ENCODE results near the gene HMCES.
"Not testable (repeated sequence)": the region's sequence is repeated elsewhere in the genome, so short reads cannot be mapped to it uniquely, and the experiment has no call there.

The HMCES gene

DNA sequence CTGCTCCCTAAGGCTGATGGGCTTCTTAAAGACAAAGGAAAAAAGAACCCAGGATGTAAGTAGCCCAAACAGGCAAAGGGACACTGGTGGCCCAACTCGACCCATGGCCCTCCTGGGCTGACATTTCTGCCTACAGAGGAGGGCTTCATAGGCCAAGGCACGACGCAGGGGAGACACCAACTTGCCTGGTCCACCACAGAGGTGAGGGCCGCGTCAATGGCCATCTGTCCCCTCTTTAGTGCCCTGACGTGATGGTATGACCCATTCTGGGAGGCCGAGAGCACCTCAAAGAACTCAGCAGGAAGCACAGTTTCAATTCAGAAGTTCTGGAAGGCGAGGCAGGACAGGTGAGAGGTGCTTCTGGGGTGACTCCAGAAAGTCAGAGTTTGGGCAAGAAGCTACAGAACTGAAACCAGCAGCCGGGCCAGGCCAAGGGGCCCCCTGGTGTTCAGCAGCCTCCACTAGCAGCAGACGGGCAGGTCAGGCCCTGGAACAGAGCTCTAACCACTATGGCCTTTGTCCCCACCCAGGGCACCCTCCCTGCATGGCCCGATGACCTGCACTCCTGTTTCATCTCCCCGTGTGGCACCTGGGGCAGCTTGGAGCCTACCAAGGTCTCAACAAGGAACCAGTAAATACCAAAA is 45.1 kb downstream of the HMCES start:
- no peak for DNase-seq

DNA sequence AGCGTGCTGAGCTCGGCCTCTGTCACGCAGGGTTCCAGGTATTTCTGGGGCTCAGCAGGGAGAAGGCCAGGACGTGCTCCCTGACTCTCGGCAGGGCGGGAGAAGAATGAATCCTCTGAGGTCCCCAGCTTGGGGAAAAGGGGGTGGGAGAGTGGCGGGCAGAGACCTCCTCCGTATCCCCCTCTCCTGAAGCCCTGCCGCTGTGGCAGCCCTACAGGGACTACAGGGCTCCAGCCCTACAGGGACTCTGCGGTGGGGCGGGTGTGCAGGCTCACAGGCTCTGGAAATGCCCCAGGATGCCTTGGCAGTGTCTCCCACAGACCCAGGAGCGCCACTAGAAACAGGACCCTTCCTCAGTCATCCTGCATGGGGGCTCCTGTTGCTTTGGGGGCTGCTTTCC is 46.2 kb downstream of the HMCES start:
- no peak for DNase-seq

DNA sequence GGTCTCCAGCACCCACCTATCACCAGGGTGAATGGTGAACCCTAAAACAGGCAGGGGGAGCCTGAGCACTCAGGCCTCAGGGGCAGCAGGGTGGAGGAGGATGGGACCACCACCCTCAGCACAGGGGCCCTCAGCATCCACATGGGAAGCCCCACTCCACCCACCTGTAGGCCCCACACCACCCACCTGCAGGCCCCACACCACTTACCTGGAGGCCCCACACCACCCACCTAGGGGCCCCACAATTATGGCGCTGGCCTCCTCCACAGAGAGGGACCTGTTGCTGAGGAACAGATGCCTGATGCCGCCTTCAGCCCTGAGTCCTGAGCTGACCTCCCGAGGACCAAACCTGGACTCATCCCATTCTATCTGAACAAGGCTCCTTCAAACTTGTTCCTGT is 46.7 kb downstream of the HMCES start:
- no peak for DNase-seq

DNA sequence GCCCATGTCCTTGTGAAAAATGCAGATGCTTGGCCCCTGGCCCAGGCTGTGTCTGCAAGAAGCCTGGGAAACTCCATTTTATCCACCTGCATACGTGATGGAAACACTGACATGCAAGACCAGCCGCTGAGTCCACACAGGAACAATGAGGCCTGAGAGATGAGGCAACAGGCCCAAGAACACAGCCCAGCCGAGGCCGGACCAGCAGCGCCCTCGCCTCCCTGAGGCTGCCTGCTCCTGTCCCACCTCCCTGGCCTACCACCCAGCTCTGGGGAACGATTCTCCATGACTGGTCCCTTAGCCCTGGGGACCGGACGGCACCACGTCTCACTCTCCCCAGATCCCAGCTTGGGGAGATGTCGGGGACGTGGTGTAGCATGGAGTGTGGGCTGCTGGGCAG is 47.5 kb downstream of the HMCES start:
- DNase-seq: no peak

DNA sequence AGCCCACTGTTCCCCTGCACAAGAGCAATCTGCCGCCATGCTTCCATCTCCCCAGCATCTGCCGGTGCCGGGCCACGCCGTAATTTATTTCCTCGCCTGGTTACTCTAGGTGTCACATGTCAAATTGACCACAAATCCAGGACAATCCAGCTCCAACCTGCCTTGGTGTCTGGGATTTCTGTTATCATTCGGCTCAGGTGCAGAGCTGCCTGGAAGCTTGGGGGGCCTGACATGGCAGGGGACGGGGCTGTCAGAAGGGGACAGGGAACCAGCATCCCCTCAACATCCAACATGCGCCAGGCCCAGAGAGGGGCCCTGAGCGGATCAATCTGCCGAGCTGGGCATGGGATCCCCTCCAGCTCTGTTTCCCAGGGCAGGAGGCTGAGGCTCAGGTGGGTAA is 47.9 kb downstream of the HMCES start:
- DNase-seq: no peak

DNA sequence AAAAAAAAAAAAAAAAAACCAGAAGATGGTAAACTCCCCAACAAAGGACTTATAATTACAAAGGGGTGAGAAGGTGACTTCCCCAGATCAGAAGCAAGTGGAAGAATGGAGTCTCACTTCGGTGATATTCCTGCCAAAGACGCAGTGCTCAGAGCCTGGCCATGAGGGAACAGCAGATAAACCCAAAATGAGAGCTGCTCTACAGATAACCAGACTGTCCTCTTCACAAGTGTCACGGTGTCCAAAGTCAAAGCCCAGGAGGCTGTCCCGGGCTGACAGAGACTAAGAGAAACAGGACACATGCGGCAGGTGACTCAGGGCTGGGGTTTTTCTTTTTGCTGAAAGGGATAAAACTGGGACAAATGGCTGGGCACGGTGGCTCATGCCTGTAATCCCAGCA is 48.8 kb downstream of the HMCES start:
- DNase-seq: no peak

DNA sequence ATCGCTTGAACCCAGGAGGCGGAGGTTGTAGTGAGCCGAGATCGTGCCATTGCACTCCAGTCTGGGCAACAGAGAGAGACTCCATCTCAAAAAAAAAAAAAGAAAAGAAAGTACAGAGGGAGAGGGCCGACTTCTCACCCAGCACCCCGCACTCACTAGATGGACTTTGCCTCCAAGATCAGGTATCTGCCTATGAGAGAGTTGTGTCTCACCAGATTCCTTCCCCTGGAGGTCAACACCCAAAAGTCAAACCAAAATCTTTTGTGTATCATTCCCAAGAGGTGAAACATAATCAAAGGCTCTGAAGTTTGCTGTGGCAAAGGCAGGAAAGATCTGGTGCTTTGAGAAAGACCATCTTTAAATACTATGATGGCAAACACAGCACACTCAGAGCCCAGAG is 51.2 kb downstream of the HMCES start:
- no peak for DNase-seq

DNA sequence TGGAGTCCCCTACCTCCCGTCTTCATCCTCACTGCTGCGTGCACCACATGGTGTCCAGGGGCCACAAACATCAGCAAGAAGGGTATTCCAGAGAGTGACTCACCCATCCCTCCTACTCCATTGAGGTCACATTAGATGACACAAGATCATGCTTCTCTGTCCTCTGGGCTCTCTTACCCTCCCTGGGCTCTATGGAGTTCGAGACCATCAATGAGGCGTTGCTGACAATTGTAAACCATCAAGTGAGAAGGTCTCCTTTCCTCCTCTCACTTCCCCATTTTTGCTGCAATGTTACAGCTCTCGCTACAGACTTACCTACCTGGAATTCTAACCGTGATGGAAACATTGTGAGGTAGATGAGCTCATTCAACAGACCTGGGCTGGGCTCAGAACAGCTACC is 51.7 kb downstream of the HMCES start:
- no peak for DNase-seq

DNA sequence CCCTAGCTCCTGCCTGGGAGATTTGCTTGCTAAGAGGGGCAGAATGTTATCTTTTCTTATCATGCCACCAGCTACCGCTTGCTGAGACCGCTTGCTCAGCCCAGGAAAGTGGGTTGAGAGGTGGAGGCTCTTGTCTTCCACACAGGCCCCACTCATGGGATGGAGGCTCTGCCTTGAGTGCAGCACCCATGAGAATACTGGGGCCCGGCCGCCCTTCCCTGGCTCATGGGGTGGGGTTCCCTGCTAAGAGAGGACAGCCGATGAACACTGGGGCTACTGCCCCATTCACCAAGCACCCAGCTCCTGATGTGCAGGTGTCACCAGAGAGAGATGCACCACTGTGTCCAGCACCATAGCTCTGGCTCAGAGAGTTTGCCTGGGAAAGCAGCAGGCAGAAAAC is 55.2 kb downstream of the HMCES start:
- DNase-seq: no peak

DNA sequence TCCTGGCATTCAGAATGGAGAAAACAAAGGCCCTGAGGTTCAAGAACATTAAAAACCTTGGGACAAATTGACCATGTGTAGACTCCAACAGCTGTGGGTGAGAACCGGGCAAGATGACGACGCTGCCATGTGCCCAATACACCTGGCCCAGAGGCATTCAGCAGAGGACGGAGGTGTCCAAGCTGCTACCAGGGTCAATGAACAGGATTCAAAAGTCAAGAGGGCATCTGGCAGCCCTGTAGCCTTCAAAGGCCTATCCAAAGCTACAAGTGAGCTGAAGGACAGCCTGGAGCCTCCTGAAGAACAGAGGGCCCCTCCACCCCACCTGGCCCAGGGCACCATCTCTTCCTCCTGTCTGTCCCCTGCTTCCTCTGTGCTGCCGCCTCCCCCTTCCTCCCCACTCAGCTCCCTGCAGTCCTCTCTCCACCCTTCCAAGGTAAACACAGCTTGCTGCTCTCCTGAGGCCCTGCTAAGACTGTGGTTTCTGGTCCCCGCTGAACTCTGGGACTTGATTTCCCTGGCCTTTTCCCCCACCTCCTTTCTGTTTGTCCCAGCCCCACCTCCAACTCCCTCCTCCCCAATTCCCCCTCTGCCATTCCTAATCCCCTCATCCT is 57.5 kb downstream of the HMCES start:
- DNase-seq: no peak

DNA sequence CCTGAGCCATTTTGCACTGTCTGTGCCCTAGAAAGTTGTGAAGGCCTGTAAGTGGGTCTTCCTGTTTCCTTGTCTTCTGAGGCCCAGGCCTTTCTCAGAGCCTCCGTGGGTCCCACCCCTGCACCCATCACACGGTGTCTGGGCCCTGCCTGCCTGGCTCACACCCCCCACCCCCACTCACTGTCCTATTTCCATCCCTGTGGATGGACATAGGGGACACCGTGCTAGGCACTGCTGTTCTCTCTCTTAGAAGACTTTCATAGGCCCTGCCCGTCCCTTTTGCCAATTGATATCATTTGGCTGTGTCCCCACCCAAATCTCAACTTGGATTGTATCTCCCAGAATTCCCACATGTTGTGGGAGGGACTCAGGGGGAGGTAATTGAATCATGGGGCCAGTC is 59.0 kb downstream of the HMCES start:
- DNase-seq: not testable (repeated sequence)

DNA sequence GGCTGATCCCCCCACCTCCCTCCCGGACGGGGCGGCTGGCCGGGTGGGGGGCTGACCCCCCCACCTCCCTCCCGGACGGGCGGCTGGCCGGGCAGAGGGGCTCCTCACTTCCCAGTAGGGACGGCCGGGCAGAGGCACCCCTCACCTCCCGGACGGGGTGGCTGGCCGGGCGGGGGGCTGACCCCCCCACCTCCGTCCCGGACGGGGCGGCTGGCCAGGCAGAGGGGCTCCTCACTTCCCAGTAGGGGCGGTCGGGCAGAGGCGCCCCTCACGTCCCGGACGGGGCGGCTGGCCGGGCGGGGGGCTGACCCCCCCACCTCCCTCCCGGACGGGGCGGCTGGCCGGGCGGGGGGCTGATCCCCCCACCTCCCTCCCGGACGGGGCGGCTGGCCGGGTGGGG is 60.5 kb downstream of the HMCES start:
- DNase-seq: not testable (repeated sequence)

DNA sequence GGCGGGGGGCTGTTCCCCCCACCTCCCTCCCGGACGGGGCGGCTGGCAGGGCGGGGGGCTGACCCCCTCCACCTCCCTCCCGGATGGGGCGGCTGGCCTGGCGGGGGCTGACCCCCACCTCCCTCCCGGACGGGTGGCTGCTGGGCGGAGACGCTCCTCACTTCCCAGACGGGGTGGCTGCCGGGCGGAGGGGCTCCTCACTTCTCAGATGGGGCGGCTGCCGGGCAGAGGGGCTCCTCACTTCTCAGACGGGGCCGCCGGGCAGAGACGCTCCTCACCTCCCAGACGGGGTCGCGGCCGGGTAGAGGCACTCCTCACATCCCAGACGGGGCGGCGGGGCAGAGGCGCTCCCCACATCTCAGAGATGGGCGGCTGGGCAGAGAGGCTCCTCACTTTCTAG is 61.2 kb downstream of the HMCES start:
- DNase-seq: not testable (repeated sequence)

DNA sequence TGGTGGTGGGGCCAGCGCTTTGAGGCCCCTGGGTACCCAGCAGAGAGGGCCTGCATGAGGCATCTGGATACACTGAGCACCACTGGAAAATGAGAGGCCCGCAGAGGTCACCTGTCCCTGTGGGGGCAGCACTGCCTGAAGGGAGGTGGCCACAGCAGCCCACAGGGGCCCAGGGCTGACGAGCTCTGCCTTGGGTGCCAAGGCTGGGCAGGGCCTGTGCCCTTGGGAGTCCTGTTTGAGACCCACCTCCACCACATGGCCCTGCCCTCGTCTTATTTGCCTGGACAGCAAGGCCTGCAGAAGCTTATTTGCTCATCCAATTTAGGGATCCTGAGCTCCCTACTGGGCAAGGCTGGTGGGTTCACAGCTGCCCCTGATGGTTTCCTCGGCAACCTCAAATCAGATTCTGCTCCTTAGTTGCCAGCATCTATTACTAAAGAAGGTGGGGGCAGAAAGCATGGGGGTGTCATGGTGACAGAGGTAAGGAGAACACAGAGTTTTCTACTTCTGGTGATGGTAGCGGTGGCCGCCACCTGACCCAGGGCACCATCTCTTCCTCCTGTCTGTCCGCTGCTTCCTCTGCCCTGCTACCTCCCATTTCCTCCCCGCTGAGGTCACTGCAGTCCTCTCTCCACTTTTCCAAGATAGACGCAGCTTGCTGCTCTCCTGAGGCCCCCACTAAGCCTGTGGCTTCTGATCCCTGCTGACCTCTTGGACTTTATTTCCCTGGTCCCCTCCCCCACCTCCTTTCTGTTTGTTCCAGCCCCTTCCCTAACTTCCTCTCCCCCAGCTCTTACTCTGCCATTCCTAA is 62.9 kb downstream of the HMCES start:
- DNase-seq: no peak

DNA sequence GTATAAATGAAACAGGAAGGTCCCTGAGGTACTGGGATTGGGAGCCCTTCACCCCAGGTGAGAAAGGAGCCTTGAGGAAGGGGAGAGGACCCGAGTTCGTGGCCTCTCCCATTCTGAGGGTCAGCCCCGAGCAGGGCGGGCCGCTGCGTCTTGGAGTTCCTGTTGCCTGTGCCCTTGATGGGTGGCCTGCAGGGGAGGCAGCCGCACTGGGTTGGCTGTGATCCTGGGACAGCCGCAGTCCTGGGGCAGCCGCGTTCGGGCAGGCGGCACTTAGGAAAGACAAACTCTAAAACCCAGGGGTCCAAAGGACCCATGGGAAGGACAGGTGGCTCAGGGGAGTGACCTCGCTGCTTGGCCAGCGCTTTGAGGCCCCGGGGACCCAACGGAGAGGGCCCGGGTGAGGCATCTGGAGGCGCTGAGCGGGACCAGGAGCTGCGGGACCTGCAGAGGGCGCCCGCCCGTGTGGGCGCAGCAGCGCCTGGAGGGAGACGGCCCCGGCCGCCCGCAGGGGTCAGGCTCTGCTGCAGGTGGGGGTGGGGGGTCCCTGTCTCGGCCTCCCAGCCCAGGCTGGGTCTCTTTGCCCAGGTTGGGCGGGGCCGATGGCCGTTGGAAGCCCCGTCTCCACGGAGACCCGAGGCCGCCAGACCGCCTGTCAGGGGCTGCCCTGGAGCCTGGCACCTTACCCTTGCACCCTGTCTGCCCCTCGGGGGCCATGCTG is 65.1 kb downstream of the HMCES start:
- DNase-seq: peak; percentile 16

DNA sequence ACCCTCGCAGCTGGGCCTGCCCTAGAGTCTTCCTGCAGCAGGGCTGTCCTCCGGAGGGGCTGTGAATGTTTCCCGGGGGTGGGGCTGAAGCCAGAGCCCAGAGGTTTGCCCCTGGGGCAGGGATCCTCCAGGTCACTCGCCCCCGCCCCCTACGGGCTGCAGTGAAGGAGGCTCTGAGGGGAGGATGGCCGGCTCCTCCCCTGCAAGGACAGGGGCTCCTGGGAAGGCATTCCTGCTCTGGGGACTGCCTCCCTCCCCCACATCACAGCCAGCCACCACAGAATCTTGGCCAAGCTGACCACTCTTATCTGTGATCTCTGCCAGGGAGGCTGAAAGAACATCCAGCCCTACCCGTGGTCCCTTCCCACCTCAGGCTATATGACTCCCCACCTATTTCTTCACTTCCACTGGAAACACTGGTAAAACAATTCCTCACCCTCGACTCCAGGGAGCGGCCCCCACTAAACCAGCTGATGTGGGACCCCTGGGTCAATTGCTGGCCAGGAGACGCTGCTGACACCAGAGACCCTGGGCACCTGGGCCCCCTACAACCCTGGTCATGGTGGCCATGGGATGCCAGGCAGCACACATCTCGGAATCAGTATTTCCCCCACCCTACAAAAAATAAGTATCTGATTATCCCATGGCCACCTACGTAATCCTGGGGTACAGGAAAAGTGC is 66.0 kb downstream of the HMCES start:
- DNase-seq: no peak

DNA sequence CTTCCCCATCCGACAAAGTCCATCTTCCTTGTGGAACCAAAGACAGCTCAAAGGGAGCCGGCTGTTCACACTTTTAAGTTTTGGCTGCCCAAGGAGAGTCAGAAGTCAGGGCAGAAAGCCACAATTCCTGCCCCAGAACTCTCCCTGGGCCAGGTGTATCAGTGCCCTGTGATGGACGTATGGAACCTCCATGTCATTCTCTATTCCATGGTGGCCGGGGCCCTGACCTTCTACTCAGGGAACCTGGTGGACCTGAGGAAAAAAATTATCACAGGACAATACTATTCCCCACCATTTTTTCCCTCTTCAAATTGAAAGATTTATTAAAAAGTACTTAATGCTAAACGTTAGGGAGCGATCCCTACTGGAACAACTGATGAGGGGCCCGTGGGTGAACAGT is 66.6 kb downstream of the HMCES start:
- no peak for DNase-seq

DNA sequence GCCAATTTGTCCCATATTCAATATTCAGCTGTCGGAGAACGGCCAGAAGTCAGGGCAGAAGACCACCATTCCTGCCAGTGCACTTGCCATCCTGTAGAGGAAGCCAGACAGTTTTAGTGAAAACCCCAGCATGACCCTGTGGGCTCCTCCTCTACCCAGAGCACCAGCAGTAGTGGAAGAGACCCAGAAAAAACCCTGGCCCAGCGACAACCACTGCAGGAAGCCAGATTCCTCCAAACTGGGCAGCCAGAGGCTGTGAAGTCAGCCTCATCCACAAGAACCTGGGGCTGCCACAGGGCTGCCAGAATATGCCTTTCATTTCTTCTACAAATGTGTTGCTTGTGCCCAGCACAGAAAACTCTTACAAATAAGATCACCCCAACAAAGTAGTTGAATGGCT is 67.3 kb downstream of the HMCES start:
- no peak for DNase-seq

DNA sequence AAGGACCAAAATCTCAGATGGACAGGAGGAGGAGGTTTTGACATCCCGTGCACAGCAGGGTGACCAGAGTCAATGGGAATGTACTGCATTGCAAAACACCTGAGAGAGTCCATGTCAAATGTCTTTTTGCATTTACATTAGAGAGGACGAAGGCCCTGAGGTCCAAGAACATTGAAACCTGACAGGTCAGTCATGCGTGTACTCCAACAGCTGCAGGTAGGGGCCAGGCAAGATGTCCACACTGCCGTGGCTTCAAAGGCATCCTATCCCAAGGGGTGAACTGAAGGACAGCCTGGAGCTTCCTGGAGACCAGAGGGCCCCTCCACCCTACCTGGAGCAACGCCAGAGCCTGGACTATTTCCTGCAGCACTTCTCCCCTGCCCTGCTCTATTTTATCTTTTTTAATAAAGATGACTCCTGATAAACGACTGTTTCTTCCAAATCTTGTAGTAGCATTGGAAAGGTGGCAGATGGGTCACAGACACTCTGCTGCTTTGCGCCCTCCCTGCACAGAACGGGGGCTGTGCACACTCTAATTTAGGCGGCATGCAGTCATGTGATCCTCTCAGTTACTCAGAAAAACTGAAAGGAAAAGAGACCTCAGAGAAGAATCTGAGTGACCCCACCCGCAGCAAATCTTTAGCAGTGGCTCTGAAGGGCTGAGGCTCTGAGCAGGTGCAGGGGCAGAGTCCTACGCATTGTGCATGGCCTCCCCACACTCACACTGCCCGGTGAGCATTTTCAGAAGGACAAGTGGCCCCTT is 68.2 kb downstream of the HMCES start:
- no peak for DNase-seq

DNA sequence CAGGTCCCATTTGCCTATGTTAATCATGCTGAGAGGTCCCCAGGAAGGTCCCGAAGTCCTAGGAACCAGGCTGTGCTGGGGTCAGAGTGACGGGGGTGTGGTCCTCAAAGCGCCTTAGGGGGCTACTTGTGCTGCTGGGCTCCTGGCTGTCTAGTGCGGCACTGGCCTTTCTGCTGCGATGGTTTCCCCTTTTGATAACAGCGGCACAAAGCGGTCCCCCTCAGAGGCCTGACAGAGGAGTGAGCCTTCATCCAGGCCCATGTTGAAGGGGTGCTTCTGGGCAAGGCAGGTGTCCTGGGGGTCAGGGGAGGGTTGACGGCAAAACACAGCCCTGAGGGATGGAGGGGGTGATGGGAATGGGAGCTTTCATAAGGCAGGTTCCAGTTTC is 68.8 kb downstream of the HMCES start:
- DNase-seq: no peak

DNA sequence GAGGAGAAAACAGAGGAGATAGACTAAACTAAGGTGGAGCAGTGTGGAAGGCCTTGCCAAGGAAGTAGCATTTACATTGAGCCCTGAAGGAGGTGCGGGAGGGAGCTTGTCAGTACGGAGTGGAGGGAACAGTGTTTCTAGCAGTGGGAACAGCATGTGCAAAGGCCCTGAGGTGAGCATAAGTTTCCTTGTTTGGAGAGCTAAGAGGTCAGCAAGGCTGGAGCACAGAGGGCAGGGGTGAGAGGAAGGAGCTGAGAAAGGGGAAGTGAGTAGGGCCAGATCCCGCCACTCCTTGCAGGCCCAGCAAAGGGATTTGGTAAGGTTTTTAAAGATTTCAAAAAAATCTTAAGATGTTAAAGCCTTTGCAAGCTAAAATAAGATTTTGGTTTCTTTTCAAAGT is 70.1 kb downstream of the HMCES start:
- no peak for DNase-seq

DNA sequence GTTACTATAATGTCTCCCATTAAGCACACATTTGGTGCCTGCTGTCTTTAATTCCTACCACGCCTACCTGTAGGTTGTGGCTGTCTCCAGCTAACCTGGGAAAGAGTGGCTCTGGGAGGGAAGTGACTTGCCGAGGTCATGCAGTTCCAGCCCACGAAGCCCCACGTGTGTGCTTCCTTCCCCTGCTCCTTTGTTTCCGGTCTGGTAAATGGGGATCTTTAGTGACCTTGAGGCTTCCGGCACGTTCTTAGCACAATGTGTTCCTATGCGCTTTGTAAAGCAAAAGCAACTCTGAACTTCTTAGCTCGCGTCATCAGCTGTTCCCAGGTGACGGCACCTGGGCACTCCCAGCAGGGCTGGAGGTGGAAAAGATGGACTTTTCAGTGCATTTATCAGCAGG is 70.5 kb downstream of the HMCES start:
- not testable (repeated sequence) for DNase-seq
